Esophagus muscularis mucosa (tissue), 4 donors: ENCODE data around the gene NOP10. TPM values are rescaled to one million over a fixed set of nuclear protein-coding genes. Genes with fewer than 3 reads are reported as not detected.

Experiments used
- DNase-seq: peaks from one replicate; pipeline ENCODE4 v3.0.0-alpha.2; 2017; ENCODE audit errors: extremely low spot score
- H3K27ac ChIP-seq, 4 donors: fragments of 200-600 bp; sonication (generic); replicated peaks in 1 of 4; 1 replicate in 3 of 4; 2 replicates in 1 of 4; pipeline ENCODE4 v1.5.1; 2016 to 2019; ENCODE audit warnings: mild to moderate bottlenecking in 1 of 4
- H3K27me3 ChIP-seq, 4 donors: fragments of 200-600 bp; sonication (generic); one replicate each; pipeline versions ENCODE4 v1.5.1 to v1.6.0; 2016 to 2019
- H3K36me3 ChIP-seq, 4 donors: fragments of 200-600 bp; sonication (generic); one replicate each; pipeline ENCODE4 v1.5.1; 2016 to 2019
- H3K4me1 ChIP-seq, 4 donors: fragments of 200-600 bp; sonication (generic); one replicate each; pipeline ENCODE4 v1.5.1; 2016 to 2019
- H3K4me3 ChIP-seq, 4 donors: fragments of 200-600 bp; sonication (generic); 1 replicate in 2 of 4; 2 replicates in 2 of 4; pipeline ENCODE4 v1.5.1; 2016 to 2019; ENCODE audit warnings: mild to moderate bottlenecking in 4 of 4, moderate library complexity in 1 of 4
- H3K9me3 ChIP-seq, 4 donors: fragments of 200-600 bp; sonication (generic); 1 replicate in 3 of 4; 2 replicates in 1 of 4; pipeline ENCODE4 v1.5.1; 2016 to 2019
- EP300 ChIP-seq: sonication (generic); formaldehyde crosslinking; IDR thresholded peaks from one replicate; pipeline ENCODE4 v1.6.1; 2017; ENCODE audit warnings: antibody characterized with exemption
- POLR2A ChIP-seq: fragments of 450-650 bp; IDR thresholded peaks from one replicate; pipeline ENCODE4 v1.6.1; 2017; ENCODE audit warnings: antibody characterized with exemption, moderate library complexity, mild to moderate bottlenecking, low read depth
- POLR2AphosphoS5 ChIP-seq, 2 donors: sonication (generic); formaldehyde crosslinking; IDR thresholded peaks; one replicate each; pipeline ENCODE4 v1.6.1; 2017; ENCODE audit warnings: antibody characterized with exemption in 2 of 2
- WGBS: methylation state at CpG from one replicate; pipeline ENCODE4 v1.1.5; 2018; 5-methylcytosine and 5-hydroxymethylcytosine counted together
- intact Hi-C: fragments of 100-400 bp; cut with DNase I; formaldehyde crosslinking; loops from one replicate; pipeline ENCODE4 v1.15.1; 2023
- total RNA-seq, 4 donors: library from RNA; depleted of rRNA; stranded (reverse); fragments of >200 nt; gene quantifications; one replicate each; pipeline versions ENCODE4 v1.1.0 to v1.2.1, GENCODE V29; 2016
- TF ChIP-seq, protein P1 (sequence below), 3 experiments: fragments of 200-600 bp in 2 of 3; fragments of 450-650 bp in 1 of 3; sonication (generic) in 2 of 3; IDR thresholded peaks; one replicate each; pipeline ENCODE4 v1.5.1; 2017 to 2019; ENCODE audit warnings: antibody characterized with exemption in 3 of 3, mild to moderate bottlenecking in 2 of 3, moderate library complexity in 1 of 3

Gene NOP10
- total RNA-seq, 4 donors from 2014 or later, result 78.5 to 136 (median 116) TPM

DNA sequence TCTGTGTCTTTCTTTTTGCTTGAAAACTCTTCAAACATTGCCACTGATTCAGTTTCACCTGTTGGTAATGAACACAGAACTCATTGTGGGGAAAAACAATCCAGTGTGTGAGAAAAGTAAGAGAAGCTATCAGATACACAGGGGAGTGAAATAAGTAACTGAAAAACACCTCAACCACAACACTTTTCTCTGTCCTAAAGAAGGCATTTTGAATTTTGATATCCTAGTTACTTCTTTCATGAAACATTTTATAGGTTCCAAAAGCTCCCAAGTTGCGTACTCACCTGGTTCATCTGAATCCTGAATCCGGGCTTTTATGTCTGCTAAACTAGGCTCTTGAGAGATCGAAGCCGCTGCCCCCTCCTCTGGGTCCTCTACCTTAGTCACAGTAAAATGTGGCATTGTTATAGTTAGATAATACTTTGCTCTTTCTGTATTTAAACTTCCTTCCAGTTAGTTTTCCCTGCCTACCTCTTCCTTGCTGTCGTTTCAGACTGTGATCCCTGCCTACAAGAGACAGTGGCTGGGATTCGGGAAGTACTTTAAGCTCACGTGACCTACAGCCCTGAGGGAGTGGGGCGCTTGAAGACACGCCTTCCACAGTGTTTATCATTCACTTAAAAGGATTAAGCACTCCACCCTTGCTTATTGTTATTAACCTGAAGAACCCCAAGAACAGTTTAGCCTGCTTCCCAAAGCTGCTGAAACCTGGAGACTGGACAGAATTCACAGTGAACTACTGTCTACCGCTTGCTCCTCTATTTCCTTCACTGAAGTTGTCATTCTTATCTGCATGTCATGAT, 24.5 kb downstream of the NOP10 start:
- DNase-seq, result no peak
- intact Hi-C loops, result no loop called here
- peaks cover 9 to 21% (median 16%) of the 10 kb centered on the region in 4 donors for H3K4me1 ChIP-seq
- H3K27ac ChIP-seq, result peak overlapping the region; percentile 35 to 64 (median 53)
- 12% methylated on average over 10 of the region's 10 CpGs for WGBS
- peaks cover 0 to 11% (median 0%) of the 10 kb centered on the region in 4 donors for H3K36me3 ChIP-seq
- peak overlapping the region; percentile 52 to 58 (median 55) for H3K4me3 ChIP-seq
- no peaks in the 10 kb centered on the region for H3K9me3 ChIP-seq
- no peaks in the 10 kb centered on the region for H3K27me3 ChIP-seq
- TF ChIP-seq POLR2AphosphoS5 (IDR thresholded peaks at IDR 0.05) (peak; percentile 72 to 78), EP300 (no peak), POLR2A (no peak)

DNA sequence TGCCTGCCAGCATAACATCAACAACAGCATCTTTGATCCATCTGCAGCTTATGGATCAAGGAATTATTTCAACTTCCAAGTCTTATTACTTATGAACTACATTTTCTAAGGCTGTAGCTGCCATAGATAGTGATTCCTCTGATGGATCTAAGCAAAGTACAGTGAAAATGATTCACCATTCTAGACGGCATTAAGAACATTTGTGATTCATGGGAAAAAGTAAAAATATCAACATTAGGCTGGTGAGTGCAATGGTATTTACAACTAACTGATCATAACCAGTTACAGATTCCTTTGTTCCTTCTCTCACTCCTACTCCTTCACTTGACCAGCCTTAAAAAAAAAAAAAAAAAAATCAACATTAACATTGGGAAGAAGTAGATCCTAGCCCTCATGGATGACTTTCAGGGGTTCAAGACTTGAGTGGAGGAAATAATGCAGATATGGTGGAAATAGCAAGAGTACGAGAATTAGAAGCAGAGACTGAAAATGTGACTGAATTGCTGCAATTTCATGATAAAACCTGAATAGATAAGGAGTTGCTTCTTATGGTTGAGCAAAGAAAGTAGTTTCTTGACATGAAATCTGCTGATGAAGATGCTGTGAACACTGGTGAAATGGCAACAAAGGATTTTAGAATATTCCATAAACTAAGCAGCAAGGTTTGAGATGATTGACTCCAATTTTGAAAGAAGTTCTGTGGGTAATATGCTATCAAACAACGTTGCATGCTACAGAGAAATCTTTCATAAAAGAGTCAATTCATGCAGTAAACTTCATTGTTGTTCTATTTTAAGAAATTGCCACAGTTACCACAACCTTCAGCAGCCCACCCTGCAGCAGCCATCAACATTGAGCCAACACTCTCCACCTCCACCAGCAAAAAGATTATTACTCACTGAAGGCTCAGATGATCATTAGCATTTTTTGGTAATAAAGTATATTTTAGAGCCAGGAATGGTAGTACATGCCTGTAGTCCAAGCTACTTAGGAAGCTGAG, 28.1 kb downstream of the NOP10 start:
- 82% methylated on average over 3 of the region's 3 CpGs for WGBS

DNA sequence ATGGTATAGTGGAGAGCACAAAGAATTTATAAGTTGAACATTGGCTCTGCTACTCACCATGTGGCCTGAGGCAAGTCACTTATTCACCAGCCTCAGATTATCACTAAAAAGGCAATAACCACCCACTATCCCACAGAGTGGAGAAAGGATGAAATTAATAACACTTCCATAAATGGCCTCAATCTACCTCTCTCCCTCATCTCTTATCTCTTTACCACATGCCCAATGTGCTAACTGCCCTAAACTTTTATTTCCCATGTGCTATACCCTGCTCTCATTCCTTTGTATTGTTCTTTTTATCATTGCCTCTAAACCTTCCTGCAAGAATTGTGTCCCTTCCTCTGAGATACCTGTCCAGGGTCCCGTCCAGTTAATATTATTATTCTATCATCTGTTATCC, 31.4 kb downstream of the NOP10 start:
- H3K9me3 ChIP-seq, result no peaks in the 10 kb centered on the region
- no peak for DNase-seq
- peaks cover 0 to 11% (median 2%) of the 10 kb centered on the region in 4 donors for H3K36me3 ChIP-seq
- TF ChIP-seq POLR2AphosphoS5 (IDR thresholded peaks at IDR 0.05), result no peak
- TF ChIP-seq, protein P1, sequence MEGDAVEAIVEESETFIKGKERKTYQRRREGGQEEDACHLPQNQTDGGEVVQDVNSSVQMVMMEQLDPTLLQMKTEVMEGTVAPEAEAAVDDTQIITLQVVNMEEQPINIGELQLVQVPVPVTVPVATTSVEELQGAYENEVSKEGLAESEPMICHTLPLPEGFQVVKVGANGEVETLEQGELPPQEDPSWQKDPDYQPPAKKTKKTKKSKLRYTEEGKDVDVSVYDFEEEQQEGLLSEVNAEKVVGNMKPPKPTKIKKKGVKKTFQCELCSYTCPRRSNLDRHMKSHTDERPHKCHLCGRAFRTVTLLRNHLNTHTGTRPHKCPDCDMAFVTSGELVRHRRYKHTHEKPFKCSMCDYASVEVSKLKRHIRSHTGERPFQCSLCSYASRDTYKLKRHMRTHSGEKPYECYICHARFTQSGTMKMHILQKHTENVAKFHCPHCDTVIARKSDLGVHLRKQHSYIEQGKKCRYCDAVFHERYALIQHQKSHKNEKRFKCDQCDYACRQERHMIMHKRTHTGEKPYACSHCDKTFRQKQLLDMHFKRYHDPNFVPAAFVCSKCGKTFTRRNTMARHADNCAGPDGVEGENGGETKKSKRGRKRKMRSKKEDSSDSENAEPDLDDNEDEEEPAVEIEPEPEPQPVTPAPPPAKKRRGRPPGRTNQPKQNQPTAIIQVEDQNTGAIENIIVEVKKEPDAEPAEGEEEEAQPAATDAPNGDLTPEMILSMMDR (IDR thresholded peaks at IDR 0.05), result no peak
- TF ChIP-seq EP300, result no peak
- no peak for TF ChIP-seq POLR2A
- H3K4me1 ChIP-seq, result peaks cover 0 to 3% (median 2%) of the 10 kb centered on the region in 4 donors
- no peak overlapping the region for H3K27ac ChIP-seq
- WGBS, result 94% methylated on average over 1 of the region's 1 CpG
- intact Hi-C loops, result no loop called here
- H3K4me3 ChIP-seq, result no peak overlapping the region
- no peaks in the 10 kb centered on the region for H3K27me3 ChIP-seq

More for the DNA sequence above, 28.1 kb downstream of the NOP10 start:
- Histone ChIP-seq H3K4me3 (no peak overlapping the region), H3K27ac (no peak overlapping the region), H3K36me3 (peaks cover 0 to 11% (median 0%) of the 10 kb centered on the region in 4 donors), H3K4me1 (peaks cover 9 to 21% (median 16%) of the 10 kb centered on the region in 4 donors), H3K27me3 (no peaks in the 10 kb centered on the region), H3K9me3 (no peaks in the 10 kb centered on the region)
- DNase-seq, result no peak
- intact Hi-C loops, result no loop called here
- TF ChIP-seq EP300, result no peak
- TF ChIP-seq, protein P1 (IDR thresholded peaks at IDR 0.05), result no peak
- no peak for TF ChIP-seq POLR2A
- TF ChIP-seq POLR2AphosphoS5 (IDR thresholded peaks at IDR 0.05), result no peak

DNA sequence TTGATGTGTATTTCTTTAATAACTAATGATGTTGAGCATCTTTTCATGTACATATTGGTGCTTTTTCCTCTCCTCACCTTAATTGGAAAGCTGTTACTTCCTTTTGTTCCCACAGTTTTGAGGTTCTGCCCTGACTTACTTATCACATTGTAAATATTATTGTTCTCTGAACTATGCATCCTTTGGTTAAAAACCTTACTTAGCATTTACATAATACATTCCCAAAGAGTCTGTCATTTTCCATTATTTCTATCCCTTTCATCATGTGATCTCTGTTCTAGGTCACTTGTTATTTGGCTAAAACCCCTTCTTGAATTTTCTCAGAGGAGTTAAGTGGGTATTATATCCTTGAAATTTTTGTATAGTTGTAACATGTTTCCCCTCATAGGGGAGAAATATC, 38.3 kb downstream of the NOP10 start:
- Histone ChIP-seq H3K9me3 (no peaks in the 10 kb centered on the region), H3K4me3 (no peak overlapping the region), H3K27ac (no peak overlapping the region), H3K36me3 (peaks cover 0 to 4% (median 0%) of the 10 kb centered on the region in 4 donors), H3K4me1 (no peaks in the 10 kb centered on the region), H3K27me3 (no peaks in the 10 kb centered on the region)
- no peak for DNase-seq
- intact Hi-C loops, result no loop called here
- TF ChIP-seq EP300, result no peak
- TF ChIP-seq, protein P1 (IDR thresholded peaks at IDR 0.05), result no peak
- TF ChIP-seq POLR2A, result no peak
- no peak for TF ChIP-seq POLR2AphosphoS5 (IDR thresholded peaks at IDR 0.05)
